IPS-18a (cell line): ENCODE measurements around the gene IL18BP.

Source experiments
- H3K27ac ChIP-seq: one replicate; pipeline ENCODE4 v1.5.1; 2013; ENCODE audit warnings: low read length
- H3K27me3 ChIP-seq: one replicate; pipeline ENCODE4 v1.6.1; 2013; ENCODE audit warnings: mild to moderate bottlenecking, low read length; ENCODE audit not compliant: control insufficient read depth, insufficient read depth
- H3K36me3 ChIP-seq: one replicate; pipeline ENCODE4 v1.6.1; 2013; ENCODE audit warnings: low read depth, low read length; ENCODE audit not compliant: control insufficient read depth
- H3K4me1 ChIP-seq: one replicate; pipeline ENCODE4 v1.6.1; 2013; ENCODE audit warnings: low read depth, low read length; ENCODE audit not compliant: control insufficient read depth
- H3K4me3 ChIP-seq: one replicate; pipeline ENCODE4 v1.5.1; 2013; ENCODE audit warnings: low read length
- H3K9ac ChIP-seq: one replicate; pipeline ENCODE4 v1.6.1; 2013; ENCODE audit warnings: mild to moderate bottlenecking, low read length, moderate library complexity
- H3K9me3 ChIP-seq: one replicate; pipeline ENCODE4 v1.6.1; 2013; ENCODE audit warnings: low read depth, low read length; ENCODE audit not compliant: control insufficient read depth

The IL18BP gene

DNA sequence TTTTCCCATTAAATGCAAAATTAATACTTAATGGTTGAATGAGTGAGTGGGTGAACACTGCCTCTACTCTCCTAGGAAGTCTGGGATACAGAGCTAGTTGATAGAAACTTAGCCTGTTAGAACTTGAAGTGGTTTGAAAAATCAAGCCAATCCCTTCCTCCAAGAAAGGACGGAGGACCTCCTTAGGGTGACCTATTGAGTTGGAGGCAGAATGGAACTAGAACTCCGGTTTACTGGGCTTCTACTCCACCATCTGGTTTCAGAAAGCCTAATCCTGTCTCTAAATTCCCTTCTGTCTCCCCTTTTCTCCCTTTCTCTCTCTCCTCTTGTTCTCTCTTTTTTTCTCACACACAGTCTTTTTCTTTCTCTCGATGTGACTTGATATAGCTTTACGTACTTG is 19.6 kb upstream of the IL18BP start:
- Histone ChIP-seq H3K9me3 (no peaks in the 10 kb centered on the region), H3K4me3 (no peak overlapping the region), H3K27me3 (no peaks in the 10 kb centered on the region), H3K4me1 (no peaks in the 10 kb centered on the region), H3K27ac (no peak overlapping the region), H3K36me3 (peaks cover 6% of the 10 kb centered on the region), H3K9ac (no peak overlapping the region)

DNA sequence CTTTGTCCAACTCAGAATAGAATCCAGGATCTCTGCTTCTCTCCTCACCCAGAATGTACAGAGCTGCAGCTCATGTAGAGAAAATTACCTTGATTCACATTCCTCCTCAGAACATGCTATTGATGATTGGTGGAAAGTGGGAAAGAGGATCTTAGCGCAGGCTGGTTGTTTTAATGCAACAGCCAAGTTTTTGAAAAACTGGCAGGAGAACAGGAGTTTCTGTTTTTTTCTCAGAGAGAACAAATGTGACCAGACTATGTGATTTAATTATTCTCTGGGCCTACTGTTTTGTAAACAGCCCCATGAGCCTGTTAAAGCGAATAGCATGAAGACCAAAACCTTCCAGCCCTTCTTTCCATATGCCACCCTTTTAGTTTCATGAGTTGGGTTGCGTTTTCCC is 19.1 kb upstream of the IL18BP start:
- H3K9ac ChIP-seq: no peak overlapping the region
- H3K27me3 ChIP-seq: no peaks in the 10 kb centered on the region
- no peaks in the 10 kb centered on the region for H3K9me3 ChIP-seq
- no peak overlapping the region for H3K4me3 ChIP-seq
- H3K27ac ChIP-seq: no peak overlapping the region
- H3K36me3 ChIP-seq: peaks cover 6% of the 10 kb centered on the region
- H3K4me1 ChIP-seq: no peaks in the 10 kb centered on the region

DNA sequence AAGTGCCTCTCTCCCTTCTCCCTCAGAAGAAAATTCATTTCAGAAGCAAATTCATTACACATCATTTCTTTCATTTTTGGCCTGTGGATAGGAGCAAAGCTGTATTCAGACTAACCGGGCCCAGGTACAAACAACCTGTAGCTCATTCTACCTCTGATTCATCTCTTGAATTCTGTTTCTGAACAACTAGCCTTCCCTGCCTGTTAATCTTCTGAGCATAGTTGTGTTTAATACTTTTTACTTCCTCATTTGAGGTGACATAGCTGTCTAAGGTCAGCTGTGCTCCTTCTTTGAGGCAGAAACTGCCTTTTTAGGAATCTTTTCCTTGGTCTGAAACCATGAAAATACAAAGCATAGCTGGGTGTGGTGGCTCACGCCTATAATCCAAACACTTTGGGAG is 12.6 kb upstream of the IL18BP start:
- Histone ChIP-seq H3K36me3 (peaks cover 12% of the 10 kb centered on the region), H3K4me1 (no peaks in the 10 kb centered on the region), H3K4me3 (no peak overlapping the region), H3K9ac (no peak overlapping the region), H3K27ac (no peak overlapping the region), H3K27me3 (no peaks in the 10 kb centered on the region), H3K9me3 (no peaks in the 10 kb centered on the region)

DNA sequence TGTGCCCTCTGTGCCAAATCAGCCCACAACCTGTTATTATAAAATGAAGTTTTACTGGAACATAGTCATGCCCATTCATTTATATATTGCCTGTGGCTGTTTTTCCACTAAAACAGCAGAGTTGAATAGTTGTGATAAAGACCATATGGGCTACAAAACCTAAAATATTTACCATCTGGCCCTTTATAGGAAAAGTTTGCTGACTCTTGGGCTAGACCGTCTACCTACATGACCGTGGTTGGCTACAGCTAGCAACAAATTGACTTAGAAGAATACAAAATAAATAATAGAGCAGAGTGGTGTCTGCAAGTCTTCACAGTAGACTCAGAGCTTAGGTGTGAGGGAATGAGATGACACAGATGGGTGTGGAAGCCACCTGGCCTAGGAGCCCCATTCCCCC is 11.2 kb upstream of the IL18BP start:
- no peaks in the 10 kb centered on the region for H3K27me3 ChIP-seq
- no peaks in the 10 kb centered on the region for H3K4me1 ChIP-seq
- H3K27ac ChIP-seq: no peak overlapping the region
- peaks cover 12% of the 10 kb centered on the region for H3K36me3 ChIP-seq
- no peaks in the 10 kb centered on the region for H3K9me3 ChIP-seq
- no peak overlapping the region for H3K4me3 ChIP-seq
- no peak overlapping the region for H3K9ac ChIP-seq

DNA sequence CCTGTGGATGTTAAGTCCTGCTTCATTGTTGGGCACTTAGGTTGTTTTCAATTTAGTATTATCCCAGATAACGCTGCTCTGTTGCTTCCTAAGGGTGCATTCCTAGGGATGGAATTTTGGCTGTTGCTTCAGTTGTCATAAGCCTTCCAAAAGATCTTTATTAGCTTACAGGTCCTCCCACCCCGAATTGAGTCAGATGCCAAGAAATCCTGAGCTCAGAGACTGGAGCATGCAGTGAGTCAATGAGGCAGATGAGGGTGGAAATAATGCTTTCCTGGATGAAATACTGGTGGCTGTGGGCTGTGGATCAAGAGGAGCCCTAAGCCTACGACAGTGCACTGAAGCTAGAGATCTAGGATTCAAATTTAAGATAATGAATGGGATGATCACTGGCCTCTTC is 10.7 kb upstream of the IL18BP start:
- H3K9me3 ChIP-seq: no peaks in the 10 kb centered on the region
- H3K4me3 ChIP-seq: no peak overlapping the region
- H3K36me3 ChIP-seq: peaks cover 12% of the 10 kb centered on the region
- no peaks in the 10 kb centered on the region for H3K27me3 ChIP-seq
- H3K27ac ChIP-seq: no peak overlapping the region
- no peaks in the 10 kb centered on the region for H3K4me1 ChIP-seq
- H3K9ac ChIP-seq: no peak overlapping the region

DNA sequence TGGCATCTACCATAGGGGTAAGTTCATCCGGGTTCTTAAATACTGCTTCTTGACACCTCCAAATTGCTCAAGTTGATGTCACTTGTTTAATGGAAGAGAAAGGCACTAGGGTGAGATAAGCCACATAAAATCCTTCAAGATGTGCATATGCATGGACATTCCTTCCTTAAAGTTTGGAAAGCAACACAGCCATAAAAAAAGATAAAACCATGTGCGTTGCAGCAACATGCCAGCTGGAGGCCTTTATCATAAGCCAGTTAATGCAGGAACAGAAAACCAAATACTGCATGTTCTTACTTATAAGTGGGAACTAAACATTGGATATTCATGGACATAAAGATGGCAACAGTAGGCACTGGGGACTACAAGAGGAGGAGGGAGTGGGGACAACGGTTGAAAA is 8.0 kb upstream of the IL18BP start:
- Histone ChIP-seq H3K9me3 (no peaks in the 10 kb centered on the region), H3K36me3 (peaks cover 6% of the 10 kb centered on the region), H3K9ac (no peak overlapping the region), H3K4me1 (no peaks in the 10 kb centered on the region), H3K27ac (no peak overlapping the region), H3K4me3 (no peak overlapping the region), H3K27me3 (no peaks in the 10 kb centered on the region)

DNA sequence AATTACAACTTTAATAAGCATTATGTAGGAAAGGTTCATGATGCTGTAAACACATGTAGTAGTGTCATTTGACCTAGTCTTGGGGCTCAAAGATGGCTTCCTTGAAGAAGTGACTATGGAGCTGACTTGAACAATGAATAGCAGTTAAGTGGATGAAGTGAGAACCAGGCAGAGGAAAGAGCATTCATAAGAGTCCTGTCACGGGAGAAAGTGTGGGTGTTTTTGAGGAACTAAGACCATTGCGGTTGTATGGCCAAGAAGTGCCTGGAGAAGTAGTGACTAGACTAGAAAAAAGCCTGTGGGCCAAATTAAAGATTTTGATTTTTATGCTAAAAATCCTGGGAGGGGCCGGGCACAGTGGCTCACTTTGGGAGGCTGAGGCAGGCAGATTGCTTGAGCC is 7.2 kb upstream of the IL18BP start:
- H3K36me3 ChIP-seq: peaks cover 6% of the 10 kb centered on the region
- no peaks in the 10 kb centered on the region for H3K9me3 ChIP-seq
- no peak overlapping the region for H3K9ac ChIP-seq
- H3K4me1 ChIP-seq: no peaks in the 10 kb centered on the region
- H3K4me3 ChIP-seq: no peak overlapping the region
- no peak overlapping the region for H3K27ac ChIP-seq
- H3K27me3 ChIP-seq: no peaks in the 10 kb centered on the region

DNA sequence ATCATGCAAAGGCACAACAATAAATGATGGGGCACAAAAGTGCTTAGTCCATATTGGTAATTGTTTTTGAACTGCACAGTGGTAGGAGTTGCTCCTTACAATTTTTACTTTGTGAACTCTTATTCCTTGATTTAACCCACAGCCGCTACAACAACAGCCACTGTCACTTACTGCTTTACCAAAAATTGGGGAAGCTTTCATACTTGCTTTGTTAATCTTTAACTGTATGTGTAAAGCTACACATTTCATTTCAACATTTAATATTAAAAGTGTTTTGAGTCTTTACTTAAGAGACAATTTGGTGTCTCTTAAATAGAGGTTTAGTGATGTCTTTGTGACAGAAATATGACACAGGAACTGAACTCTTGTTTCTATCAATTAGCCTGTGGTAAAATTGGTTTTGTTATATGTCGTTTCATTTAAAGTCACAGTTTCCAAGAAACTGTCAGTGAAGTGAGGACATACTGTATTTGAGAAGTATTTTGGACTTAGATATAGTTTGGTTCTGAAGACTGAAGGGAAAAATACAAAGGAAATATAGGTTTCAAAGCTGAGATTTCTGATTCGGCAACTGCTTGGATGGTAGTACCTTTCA is 6.5 kb upstream of the IL18BP start:
- H3K4me3 ChIP-seq: no peak overlapping the region
- no peaks in the 10 kb centered on the region for H3K9me3 ChIP-seq
- H3K36me3 ChIP-seq: peaks cover 6% of the 10 kb centered on the region
- no peaks in the 10 kb centered on the region for H3K4me1 ChIP-seq
- no peaks in the 10 kb centered on the region for H3K27me3 ChIP-seq
- H3K27ac ChIP-seq: no peak overlapping the region
- H3K9ac ChIP-seq: no peak overlapping the region

DNA sequence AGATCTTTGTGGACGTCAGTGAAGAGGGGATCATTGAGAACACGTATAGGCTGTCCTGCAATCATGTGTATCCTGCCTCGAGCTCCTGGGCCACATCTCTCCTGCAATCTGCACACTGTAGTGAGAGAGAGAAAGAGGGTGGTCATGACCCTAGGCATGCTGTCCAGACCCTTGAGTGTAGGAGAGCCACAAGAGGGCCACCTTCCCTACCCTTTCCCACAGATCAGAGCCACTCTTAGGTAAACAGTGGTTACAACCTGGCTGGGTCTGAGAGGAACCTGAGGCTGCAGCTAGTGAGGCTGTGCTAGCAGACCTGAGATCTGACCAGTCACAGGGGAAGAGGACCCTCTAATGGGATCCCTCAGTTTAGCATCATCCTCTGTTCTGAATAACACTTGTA is 3.9 kb upstream of the IL18BP start:
- Histone ChIP-seq H3K4me1 (no peaks in the 10 kb centered on the region), H3K36me3 (peaks cover 6% of the 10 kb centered on the region), H3K27ac (no peak overlapping the region), H3K9ac (no peak overlapping the region), H3K4me3 (no peak overlapping the region), H3K27me3 (no peaks in the 10 kb centered on the region), H3K9me3 (no peaks in the 10 kb centered on the region)

DNA sequence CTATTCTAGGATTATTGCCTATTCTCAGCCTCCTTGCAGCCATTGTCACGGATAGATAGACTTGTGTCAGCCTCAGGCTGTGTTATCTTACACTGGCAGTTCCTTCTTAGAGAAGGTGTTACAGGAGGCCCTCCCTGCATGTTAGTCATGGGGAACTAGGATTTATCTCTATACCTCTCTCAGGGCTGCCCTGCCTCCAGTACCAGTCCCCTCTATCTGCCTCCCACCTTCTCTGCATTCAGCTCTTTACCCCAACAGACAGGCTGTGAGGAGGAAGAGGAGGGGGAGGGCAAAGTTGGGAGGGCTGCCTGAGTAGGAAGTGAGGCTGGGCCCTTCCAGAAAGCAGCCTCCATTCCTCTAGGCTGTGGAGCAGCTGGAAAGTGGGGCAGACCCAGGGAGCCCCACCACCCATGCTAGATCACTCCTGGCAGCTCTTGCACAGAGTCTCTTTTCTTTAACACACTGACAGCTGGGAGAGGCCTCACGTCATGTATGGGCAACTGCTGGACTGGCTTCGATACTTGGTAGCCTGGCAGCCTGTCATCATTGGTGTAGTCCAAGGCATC is 2.9 kb upstream of the IL18BP start:
- Histone ChIP-seq H3K36me3 (peaks cover 1% of the 10 kb centered on the region), H3K4me1 (no peaks in the 10 kb centered on the region), H3K27me3 (no peaks in the 10 kb centered on the region), H3K4me3 (no peak overlapping the region), H3K9me3 (no peaks in the 10 kb centered on the region), H3K27ac (no peak overlapping the region), H3K9ac (no peak overlapping the region)

DNA sequence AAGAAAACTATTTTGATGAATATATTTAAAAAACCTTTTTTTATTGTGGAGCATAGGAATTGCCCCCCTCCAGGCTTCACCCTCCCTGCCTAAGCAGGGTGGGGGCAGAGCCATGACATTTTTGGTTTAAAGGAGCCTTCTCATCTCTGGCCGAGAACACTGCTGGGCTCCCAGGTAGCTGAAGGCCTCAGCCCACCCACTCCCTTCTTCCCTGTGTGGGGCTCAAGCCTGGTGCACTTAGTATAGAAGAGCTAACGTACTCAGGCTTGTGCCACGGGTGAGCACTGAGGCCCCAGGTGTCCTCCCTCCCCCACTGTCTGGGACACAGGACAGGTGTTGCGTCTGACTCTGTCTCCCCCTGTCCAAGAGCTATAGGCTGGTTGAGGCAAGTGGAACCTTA is 2.2 kb upstream of the IL18BP start:
- no peak overlapping the region for H3K4me3 ChIP-seq
- no peaks in the 10 kb centered on the region for H3K36me3 ChIP-seq
- no peaks in the 10 kb centered on the region for H3K9me3 ChIP-seq
- H3K27me3 ChIP-seq: no peaks in the 10 kb centered on the region
- no peaks in the 10 kb centered on the region for H3K4me1 ChIP-seq
- H3K27ac ChIP-seq: no peak overlapping the region
- no peak overlapping the region for H3K9ac ChIP-seq

DNA sequence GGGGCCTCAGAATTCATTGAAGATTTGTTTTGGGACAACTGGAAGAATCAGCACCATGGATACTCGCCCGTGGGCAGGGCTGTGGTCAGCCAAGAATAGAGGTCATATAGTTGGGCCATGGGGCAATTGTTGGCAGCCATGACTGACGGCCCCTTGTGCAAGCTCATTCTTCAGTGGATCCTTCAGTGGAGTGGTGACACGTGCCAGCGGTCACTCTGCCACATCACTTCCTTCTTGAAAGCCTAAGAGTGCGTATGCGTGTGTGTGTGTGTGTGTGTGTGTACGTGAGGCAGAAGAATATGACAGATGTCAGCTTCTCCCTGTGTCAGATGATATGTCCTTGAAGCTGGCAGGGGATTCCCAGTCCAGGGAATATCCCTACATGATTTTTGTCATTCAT is 1.8 kb upstream of the IL18BP start:
- Histone ChIP-seq H3K9ac (no peak overlapping the region), H3K36me3 (peaks cover 4% of the 10 kb centered on the region), H3K9me3 (no peaks in the 10 kb centered on the region)

More for the DNA sequence above, 1.8 kb upstream of the IL18BP start:
- Histone ChIP-seq H3K4me3 (no peak overlapping the region), H3K4me1 (no peaks in the 10 kb centered on the region), H3K27me3 (no peaks in the 10 kb centered on the region), H3K27ac (no peak overlapping the region)
